ENCODE measurements around the gene NEURL1B.

The NEURL1B gene

GRCh38 chr5:172719211-172719610 is 78.1 kb downstream of the NEURL1B start:
- DNase-seq = no peak

- no peak for DNase-seq
These were observed 79.6 kb downstream of the NEURL1B start for GRCh38 chr5:172720655-172721054.

GRCh38 chr5:172721455-172722326 is 80.6 kb downstream of the NEURL1B start:
- no peak for DNase-seq

GRCh38 chr5:172722327-172722815 is 81.3 kb downstream of the NEURL1B start:
- no peak for DNase-seq

GRCh38 chr5:172723508-172723907 is 82.4 kb downstream of the NEURL1B start:
- no peak for DNase-seq

- DNase-seq = no peak
These were observed 83.5 kb downstream of the NEURL1B start for GRCh38 chr5:172724242-172725183.

GRCh38 chr5:172725273-172725672 is 84.2 kb downstream of the NEURL1B start:
- DNase-seq = no peak

GRCh38 chr5:172725785-172726184 is 84.7 kb downstream of the NEURL1B start:
- DNase-seq = no peak

- no peak for DNase-seq
These were observed 85.9 kb downstream of the NEURL1B start for GRCh38 chr5:172726966-172727365.

- DNase-seq = no peak
These were observed 86.5 kb downstream of the NEURL1B start for GRCh38 chr5:172727551-172727950.

- DNase-seq = no peak
These were observed 87.6 kb downstream of the NEURL1B start for GRCh38 chr5:172728481-172729241.

GRCh38 chr5:172729588-172729987 is 88.5 kb downstream of the NEURL1B start:
- DNase-seq = no peak

GRCh38 chr5:172730222-172730621 is 89.2 kb downstream of the NEURL1B start:
- DNase-seq = no peak

GRCh38 chr5:172730981-172731679 is 90.1 kb downstream of the NEURL1B start:
- no peak for DNase-seq

- no peak for DNase-seq
These were observed 90.6 kb downstream of the NEURL1B start for GRCh38 chr5:172731680-172732074.

GRCh38 chr5:172732201-172732865 is 91.3 kb downstream of the NEURL1B start:
- DNase-seq = no peak

GRCh38 chr5:172733131-172733973 is 92.3 kb downstream of the NEURL1B start:
- DNase-seq = no peak

GRCh38 chr5:172733974-172734346 is 92.9 kb downstream of the NEURL1B start:
- DNase-seq = no peak

- DNase-seq = no peak
These were observed 94.2 kb downstream of the NEURL1B start for GRCh38 chr5:172735141-172735831.
